ENCODE measurements around the gene GANC. TPM values are rescaled to one million over a fixed set of nuclear protein-coding genes. Genes with fewer than 3 reads are reported as not detected.

GANC gene
- total RNA-seq, 2 donors from 2014 or later = 6.6 to 12.7 TPM

GRCh38 chr15:42395838-42396237 lies 122.8 kb downstream of the GANC start:
- Histone ChIP-seq H3K9me3 (no peaks in the 10 kb centered on the region), H3K4me1 (no peaks in the 10 kb centered on the region), H3K27me3 (no peaks in the 10 kb centered on the region), H3K36me3 (peaks cover 5% of the 10 kb centered on the region), H3K4me3 (no peak overlapping the region), H3K27ac (no peak overlapping the region)
- TF ChIP-seq CTCF (IDR thresholded peaks at IDR 0.05) = no peak
- no peak for DNase-seq (ENCODE audit: low spot score)

GRCh38 chr15:42401544-42402454 lies 128.8 kb downstream of the GANC start:
- H3K9me3 ChIP-seq = no peaks in the 10 kb centered on the region
- peaks cover 5% of the 10 kb centered on the region for H3K36me3 ChIP-seq
- TF ChIP-seq CTCF (IDR thresholded peaks at IDR 0.05) = no peak

GRCh38 chr15:42402455-42403205 lies 129.6 kb downstream of the GANC start:
- H3K36me3 ChIP-seq = peaks cover 5% of the 10 kb centered on the region
- H3K27ac ChIP-seq = no peak overlapping the region
- TF ChIP-seq CTCF (IDR thresholded peaks at IDR 0.05) = no peak
- no peaks in the 10 kb centered on the region for H3K27me3 ChIP-seq
- no peak overlapping the region for H3K4me3 ChIP-seq
- H3K9me3 ChIP-seq = no peaks in the 10 kb centered on the region
- no peaks in the 10 kb centered on the region for H3K4me1 ChIP-seq
- DNase-seq (ENCODE audit: low spot score) = no peak

More at GRCh38 chr15:42401544-42402454, 128.8 kb downstream of the GANC start:
- Histone ChIP-seq H3K4me3 (no peak overlapping the region), H3K27me3 (no peaks in the 10 kb centered on the region), H3K27ac (no peak overlapping the region), H3K4me1 (no peaks in the 10 kb centered on the region)
- peak; percentile 26 for DNase-seq (ENCODE audit: low spot score)

GRCh38 chr15:42403389-42403788 lies 130.4 kb downstream of the GANC start:
- Histone ChIP-seq H3K36me3 (peaks cover 5% of the 10 kb centered on the region), H3K27me3 (no peaks in the 10 kb centered on the region), H3K27ac (no peak overlapping the region), H3K4me3 (no peak overlapping the region), H3K4me1 (no peaks in the 10 kb centered on the region), H3K9me3 (no peaks in the 10 kb centered on the region)
- TF ChIP-seq CTCF (IDR thresholded peaks at IDR 0.05) = no peak
- DNase-seq (ENCODE audit: low spot score) = no peak

GRCh38 chr15:42404461-42405235 lies 131.6 kb downstream of the GANC start:
- Histone ChIP-seq H3K36me3 (peaks cover 2% of the 10 kb centered on the region), H3K27me3 (no peaks in the 10 kb centered on the region)
- no peak for DNase-seq (ENCODE audit: low spot score)

More at GRCh38 chr15:42404461-42405235, 131.6 kb downstream of the GANC start:
- TF ChIP-seq CTCF (IDR thresholded peaks at IDR 0.05) = no peak
- H3K4me1 ChIP-seq = no peaks in the 10 kb centered on the region
- H3K27ac ChIP-seq = no peak overlapping the region
- H3K4me3 ChIP-seq = no peak overlapping the region
- H3K9me3 ChIP-seq = no peaks in the 10 kb centered on the region

Data from right atrium auricular region (tissue), 2 donors.